Embryonic facial prominence (tissue), 1 donor: ENCODE measurements around the gene MISFA.
"Not testable (repeated sequence)": the region's sequence is repeated elsewhere in the genome, so short reads cannot be mapped to it uniquely, and the experiment has no call there.

ENCODE experiments used
- DNase-seq: peaks from one replicate; pipeline ENCODE4 v3.0.0-alpha.2; 2016; ENCODE audit errors: extremely low spot score

MISFA gene

GRCh38 chr11:18599739-18600230 lies at the start of gene MISFA:
Gene MISFA (plus strand): TSS chr11:18599789. CDS start chr11:18599929, 140 bp downstream.
- no peak for DNase-seq

- DNase-seq: no peak
Measured at GRCh38 chr11:18563090-18563730, 36.4 kb upstream of the MISFA start.

DNA sequence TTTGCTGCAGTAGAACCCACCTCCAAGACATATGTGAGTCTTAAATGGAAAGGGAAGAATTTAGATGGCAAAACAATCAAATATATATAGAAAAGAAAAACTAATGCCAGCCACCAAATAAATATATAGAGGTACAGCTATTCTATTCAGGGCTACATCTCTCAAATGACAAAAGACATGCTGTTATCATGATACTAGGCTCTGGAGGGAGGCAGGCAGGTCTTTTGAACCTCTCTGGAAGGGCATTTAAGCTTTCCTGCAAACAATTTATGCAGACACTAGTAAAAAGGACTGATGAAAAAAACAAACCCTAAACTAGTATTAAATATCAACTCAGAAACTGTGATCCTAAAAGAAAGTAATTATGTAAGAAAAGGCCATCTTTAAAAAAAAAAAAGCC lies 35.4 kb upstream of the MISFA start:
- no peak for DNase-seq

DNA sequence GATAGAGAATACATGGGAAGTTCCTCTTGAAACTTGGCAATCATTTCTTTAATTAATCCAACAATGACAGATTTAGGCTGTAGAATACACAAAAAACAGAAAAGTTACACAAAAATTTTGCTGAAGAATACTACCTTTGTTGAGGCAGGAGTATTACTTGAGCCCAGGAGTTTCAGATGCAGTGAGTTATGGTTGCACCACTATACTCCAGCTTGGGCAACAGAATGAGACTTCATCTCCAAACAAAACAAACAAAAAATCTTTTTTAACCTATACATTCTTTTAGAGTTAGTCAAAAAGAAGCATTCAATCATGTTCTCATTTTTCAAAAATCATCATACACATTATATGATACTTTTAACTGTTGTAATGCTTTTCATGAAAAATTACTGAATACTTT lies 33.2 kb upstream of the MISFA start:
- DNase-seq: no peak

GRCh38 chr11:18567081-18567480 lies 32.5 kb upstream of the MISFA start:
- no peak for DNase-seq

DNA sequence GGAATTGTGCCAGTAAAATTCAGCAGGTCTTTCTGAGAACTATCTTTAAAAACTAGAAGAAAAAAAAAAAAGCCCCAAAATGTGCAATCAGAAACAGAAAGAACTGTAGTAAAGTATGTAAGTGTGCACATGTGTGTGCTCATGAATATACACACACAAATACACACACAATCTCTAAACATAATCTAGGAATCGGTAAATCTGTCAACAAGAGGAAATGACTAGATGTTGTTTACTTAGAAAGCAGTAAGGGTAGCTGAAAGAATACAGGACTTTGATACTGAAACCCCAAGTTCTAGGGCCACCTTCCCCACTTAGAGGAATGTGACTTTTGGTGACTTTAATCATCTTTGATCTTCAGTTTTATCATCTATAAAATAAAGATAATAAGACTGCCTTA lies 24.2 kb upstream of the MISFA start:
- DNase-seq: no peak

DNA sequence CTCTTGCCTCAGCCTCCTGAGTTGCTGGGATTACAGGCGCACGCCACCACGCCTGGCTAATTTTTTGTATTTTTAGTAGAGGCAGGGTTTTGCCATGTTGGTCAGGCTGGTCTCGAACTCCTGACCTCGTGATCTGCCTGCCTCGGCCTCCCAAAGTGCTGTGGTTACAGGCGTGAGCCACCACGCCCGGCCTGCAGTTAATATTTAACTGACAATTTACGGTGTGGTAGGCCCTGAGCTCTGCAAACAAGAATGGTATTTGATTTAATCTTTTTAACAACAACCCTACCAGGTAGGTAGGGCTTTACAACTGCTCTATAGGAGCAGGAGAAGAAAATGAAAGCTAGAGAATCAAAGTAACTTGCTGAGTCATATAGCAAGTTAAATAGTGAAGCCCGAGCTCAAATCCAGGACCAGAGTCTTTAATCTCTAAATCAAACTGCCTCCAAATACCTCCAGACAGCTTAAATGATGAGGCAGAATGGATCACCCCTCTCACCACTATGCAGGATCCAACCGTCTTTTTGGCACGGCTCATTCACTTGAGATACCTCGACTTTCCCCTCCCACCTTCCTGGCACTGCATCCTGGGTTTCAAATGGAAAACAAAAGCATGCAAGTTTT lies 20.5 kb upstream of the MISFA start:
- DNase-seq: no peak

GRCh38 chr11:18580113-18580766 lies 19.3 kb upstream of the MISFA start:
- DNase-seq: no peak

GRCh38 chr11:18581825-18582224 lies 17.8 kb upstream of the MISFA start:
- DNase-seq: no peak

DNA sequence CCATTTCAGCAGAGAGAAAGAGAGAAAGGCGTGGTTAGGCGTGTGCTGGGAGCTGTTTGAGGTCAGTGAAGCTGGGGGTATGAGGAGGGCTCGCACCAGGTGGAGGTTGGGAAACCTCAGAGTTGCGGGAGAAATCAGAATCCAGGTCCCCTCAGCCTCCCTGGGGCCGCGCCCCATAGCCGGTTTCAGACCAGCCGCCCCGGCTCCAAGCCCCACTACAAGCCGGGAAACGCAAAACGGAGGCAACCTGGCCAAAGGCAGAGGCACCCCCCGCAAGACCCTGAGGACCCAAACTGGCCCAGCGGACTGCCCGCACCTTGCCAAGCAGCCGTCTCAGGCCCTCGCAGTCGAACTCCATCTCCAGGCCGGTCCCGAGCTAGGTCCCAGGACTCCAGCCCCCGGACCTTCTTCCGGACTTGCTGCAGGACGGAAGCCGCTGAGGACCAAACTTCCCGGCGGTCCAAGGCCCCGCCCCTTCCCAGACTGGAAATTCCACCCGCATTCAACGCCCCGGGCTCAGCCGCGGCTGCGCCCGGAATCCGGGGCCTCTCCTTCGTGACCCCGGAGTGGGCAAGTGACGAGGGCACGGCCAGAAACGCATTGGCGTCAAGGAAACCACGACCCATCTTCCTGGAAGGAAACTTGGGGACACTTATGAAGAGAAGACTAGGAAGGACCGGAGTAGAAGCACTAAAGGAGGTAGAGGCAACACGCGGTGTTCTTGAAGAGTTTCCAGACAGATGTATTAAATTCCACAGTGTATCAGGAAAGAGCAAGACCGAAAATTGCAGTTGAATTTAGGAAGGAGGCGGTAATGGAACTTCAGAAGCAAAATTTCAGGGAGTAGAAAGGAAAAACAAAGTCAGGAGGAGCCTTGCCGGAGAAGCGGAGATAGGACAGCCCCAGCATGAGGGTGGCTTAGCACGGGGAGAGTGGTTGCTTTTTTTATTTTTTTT lies 11.0 kb upstream of the MISFA start, which contains the start of gene UEVLD:
Gene UEVLD (minus strand): TSS at position 438 of the 956 bp plus-strand sequence. CDS start 80 bp downstream, at position 358.
- DNase-seq: peak; percentile 54

DNA sequence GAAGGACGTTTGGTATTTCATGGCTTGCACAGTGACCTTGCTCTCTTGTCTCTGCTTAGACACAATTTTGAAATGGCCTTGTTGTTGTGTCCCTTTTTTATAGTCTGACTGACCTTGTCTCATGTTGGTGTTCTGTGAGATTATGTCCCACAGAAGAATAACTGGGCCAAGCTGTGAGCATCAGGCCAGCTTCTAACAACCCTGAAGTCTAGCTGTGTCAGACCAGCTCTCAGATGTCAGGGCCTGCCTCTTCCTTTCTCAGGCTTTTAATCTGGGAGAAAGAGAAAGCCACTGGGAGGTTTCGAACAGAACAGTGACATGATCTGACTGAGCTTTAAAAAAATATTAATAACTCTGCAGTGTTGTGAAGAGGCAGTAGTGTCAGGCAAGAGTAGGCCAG lies 9.0 kb upstream of the MISFA start:
- DNase-seq: no peak

GRCh38 chr11:18594088-18594487 lies 5.5 kb upstream of the MISFA start:
- DNase-seq: not testable (repeated sequence)

- no peak for DNase-seq
Measured at GRCh38 chr11:18594999-18595749, 4.4 kb upstream of the MISFA start.

GRCh38 chr11:18600915-18601569 lies 1.5 kb downstream of the MISFA start:
- DNase-seq: no peak

GRCh38 chr11:18608376-18608775 lies 8.8 kb downstream of the MISFA start:
- no peak for DNase-seq

DNA sequence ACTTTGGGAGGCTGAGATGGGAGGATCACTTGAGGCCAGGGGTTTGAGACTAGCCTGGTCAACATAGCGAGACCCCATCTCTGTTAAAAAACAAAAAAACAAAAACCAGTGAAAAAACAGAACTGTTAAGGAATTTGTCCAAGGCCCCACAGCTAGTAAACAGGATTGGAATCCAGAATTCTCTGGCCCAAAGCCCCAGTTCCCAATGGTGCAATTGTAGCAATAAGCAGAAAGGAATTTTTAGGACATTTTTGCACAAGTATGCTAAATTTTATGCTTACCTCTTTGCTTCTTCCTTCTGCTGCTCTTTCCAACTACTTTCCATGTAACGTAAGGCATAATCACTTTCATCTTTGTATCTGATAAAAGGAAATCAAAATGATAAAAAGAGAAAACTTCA lies 11.6 kb downstream of the MISFA start:
- no peak for DNase-seq

DNA sequence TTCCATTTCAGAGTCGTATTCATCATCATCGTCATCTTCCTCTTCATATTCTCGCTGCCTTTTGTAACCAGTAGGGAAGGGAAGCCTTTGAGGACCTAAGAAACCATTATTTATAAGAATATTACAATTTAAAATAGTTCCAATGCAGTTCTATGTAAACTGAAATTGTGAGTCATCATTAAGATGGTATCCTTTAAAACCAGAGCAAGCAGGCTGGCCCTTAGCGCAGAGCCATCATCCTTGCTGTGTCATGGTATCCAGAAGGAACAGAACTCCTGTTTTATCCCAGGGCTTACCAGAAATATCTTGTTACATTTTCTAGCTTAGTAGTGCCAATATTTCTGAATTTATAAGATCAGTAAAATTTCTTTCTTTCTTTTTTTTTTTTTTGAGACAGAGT lies 12.8 kb downstream of the MISFA start:
- no peak for DNase-seq

GRCh38 chr11:18614667-18615066 lies 15.1 kb downstream of the MISFA start:
- DNase-seq: no peak

- DNase-seq: no peak
Measured at GRCh38 chr11:18615628-18616392, 16.2 kb downstream of the MISFA start.
